Measurements from ENCODE around the gene CFAP77.

CFAP77 gene

GRCh38 chr9:132507670-132508469 lies 97.9 kb downstream of the CFAP77 start (continued):
- TF ChIP-seq, protein P1, sequence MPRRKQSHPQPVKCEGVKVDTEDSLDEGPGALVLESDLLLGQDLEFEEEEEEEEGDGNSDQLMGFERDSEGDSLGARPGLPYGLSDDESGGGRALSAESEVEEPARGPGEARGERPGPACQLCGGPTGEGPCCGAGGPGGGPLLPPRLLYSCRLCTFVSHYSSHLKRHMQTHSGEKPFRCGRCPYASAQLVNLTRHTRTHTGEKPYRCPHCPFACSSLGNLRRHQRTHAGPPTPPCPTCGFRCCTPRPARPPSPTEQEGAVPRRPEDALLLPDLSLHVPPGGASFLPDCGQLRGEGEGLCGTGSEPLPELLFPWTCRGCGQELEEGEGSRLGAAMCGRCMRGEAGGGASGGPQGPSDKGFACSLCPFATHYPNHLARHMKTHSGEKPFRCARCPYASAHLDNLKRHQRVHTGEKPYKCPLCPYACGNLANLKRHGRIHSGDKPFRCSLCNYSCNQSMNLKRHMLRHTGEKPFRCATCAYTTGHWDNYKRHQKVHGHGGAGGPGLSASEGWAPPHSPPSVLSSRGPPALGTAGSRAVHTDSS (tag by site-specific recombination; IDR thresholded peaks at IDR 0.05): no peak
- TF ChIP-seq ZNF571 (tag by site-specific recombination; IDR thresholded peaks at IDR 0.05): no peak
- peak; percentile 88 for TF ChIP-seq ZNF654 (tag by site-specific recombination; IDR thresholded peaks at IDR 0.05; ENCODE audit: low read depth)

GRCh38 chr9:132509928-132510874 lies 100.2 kb downstream of the CFAP77 start:
- ChIA-PET CTCF (interaction anchor here (0.6 to 4.2 kb wide), 4 partner anchors 10 to 289 kb away, joined by 3 to 25 read pairs (median 8); no protein-coding TSS in a partner anchor), POLR2A (no interaction called here)
- no peaks in the 10 kb centered on the region for H3K4me1 ChIP-seq (ENCODE audit: control insufficient read depth, insufficient read depth, low read length)
- no peak overlapping the region for H3K27ac ChIP-seq (ENCODE audit: extremely low read depth, low read depth, low read length)
- no peak overlapping the region for H3K4me3 ChIP-seq (ENCODE audit: low read depth, low read length)
- no peaks in the 10 kb centered on the region for H3K36me3 ChIP-seq (ENCODE audit: control insufficient read depth in 2 of 2, insufficient read depth in 1 of 2, low read length in 2 of 2)
- no peaks in the 10 kb centered on the region for H3K9me3 ChIP-seq (ENCODE audit: control insufficient read depth, insufficient read depth, low read depth, low read length)
- TF ChIP-seq, protein P2, sequence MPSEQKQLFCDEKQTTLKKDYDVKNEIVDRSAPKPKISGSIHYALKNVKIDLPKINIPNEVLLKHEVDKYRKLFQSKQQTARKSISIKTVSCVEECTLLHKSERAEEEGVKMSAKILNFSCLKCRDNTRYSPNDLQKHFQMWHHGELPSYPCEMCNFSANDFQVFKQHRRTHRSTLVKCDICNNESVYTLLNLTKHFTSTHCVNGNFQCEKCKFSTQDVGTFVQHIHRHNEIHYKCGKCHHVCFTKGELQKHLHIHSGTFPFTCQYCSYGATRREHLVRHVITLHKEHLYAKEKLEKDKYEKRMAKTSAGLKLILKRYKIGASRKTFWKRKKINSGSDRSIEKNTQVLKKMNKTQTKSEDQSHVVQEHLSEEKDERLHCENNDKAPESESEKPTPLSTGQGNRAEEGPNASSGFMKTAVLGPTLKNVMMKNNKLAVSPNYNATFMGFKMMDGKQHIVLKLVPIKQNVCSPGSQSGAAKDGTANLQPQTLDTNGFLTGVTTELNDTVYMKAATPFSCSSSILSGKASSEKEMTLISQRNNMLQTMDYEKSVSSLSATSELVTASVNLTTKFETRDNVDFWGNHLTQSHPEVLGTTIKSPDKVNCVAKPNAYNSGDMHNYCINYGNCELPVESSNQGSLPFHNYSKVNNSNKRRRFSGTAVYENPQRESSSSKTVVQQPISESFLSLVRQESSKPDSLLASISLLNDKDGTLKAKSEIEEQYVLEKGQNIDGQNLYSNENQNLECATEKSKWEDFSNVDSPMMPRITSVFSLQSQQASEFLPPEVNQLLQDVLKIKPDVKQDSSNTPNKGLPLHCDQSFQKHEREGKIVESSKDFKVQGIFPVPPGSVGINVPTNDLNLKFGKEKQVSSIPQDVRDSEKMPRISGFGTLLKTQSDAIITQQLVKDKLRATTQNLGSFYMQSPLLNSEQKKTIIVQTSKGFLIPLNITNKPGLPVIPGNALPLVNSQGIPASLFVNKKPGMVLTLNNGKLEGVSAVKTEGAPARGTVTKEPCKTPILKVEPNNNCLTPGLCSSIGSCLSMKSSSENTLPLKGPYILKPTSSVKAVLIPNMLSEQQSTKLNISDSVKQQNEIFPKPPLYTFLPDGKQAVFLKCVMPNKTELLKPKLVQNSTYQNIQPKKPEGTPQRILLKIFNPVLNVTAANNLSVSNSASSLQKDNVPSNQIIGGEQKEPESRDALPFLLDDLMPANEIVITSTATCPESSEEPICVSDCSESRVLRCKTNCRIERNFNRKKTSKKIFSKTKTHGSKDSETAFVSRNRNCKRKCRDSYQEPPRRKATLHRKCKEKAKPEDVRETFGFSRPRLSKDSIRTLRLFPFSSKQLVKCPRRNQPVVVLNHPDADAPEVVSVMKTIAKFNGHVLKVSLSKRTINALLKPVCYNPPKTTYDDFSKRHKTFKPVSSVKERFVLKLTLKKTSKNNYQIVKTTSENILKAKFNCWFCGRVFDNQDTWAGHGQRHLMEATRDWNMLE (tag by site-specific recombination; conservative IDR thresholded peaks at IDR 0.05; ENCODE audit: low read depth): no peak
- peak; percentile 89 for TF ChIP-seq ZNF449 (tag by site-specific recombination; IDR thresholded peaks at IDR 0.05)
- TF ChIP-seq, protein P3, sequence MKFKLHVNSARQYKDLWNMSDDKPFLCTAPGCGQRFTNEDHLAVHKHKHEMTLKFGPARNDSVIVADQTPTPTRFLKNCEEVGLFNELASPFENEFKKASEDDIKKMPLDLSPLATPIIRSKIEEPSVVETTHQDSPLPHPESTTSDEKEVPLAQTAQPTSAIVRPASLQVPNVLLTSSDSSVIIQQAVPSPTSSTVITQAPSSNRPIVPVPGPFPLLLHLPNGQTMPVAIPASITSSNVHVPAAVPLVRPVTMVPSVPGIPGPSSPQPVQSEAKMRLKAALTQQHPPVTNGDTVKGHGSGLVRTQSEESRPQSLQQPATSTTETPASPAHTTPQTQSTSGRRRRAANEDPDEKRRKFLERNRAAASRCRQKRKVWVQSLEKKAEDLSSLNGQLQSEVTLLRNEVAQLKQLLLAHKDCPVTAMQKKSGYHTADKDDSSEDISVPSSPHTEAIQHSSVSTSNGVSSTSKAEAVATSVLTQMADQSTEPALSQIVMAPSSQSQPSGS (tag by site-specific recombination; IDR thresholded peaks at IDR 0.05; ENCODE audit: low read depth): no peak

DNA sequence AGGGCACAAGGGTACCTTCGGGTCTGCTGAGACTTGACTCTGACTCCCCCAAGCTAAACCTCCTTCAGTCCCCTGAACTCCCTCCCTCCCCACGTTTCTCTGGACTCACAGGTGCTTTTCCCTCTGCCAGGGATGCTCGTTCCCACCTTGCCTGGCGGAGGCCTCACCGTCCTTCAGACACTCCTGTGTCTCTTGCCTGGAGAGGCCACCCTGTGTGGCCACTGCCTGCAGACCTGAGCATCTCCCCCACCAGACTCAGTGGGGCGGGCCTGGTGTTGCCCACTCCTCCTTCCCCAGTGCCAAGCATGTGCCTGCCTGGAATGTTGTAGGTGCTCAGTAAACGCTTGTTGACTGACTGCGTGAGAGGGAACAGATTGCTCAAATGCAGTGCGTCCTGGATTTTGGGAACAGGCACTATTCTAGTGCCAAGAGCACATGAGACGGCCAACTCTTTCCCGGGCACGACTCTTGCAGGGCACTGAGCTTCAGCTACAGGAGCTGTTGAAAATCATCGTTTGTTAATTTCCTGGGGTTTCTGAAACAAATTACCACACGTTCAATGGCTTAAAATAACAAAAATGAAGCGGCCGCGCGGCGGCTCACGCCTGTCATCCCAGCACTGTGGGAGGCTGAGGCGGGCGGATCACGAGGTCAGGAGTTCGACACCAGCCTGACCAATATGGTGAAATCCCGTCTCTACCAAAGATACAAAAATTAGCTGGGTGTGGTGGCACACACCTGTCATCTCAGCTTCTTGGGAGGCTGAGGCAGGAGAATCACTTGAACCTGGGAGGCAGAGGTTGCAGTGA lies 101.4 kb downstream of the CFAP77 start:
- H3K36me3 ChIP-seq (ENCODE audit: control insufficient read depth in 2 of 2, insufficient read depth in 1 of 2, low read length in 2 of 2): no peaks in the 10 kb centered on the region
- no peak overlapping the region for H3K27ac ChIP-seq (ENCODE audit: extremely low read depth, low read depth, low read length)
- ChIA-PET POLR2A (no interaction called here), CTCF (interaction anchor here (0.6 to 0.9 kb wide), 5 partner anchors 11 to 1264 kb away, joined by 3 to 5 read pairs (median 3); no protein-coding TSS in a partner anchor)
- H3K4me3 ChIP-seq (ENCODE audit: low read depth, low read length): no peak overlapping the region
- H3K9me3 ChIP-seq (ENCODE audit: control insufficient read depth, insufficient read depth, low read depth, low read length): no peaks in the 10 kb centered on the region
- H3K4me1 ChIP-seq (ENCODE audit: control insufficient read depth, insufficient read depth, low read length): no peaks in the 10 kb centered on the region
- TF ChIP-seq GLIS2 (tag by site-specific recombination; IDR thresholded peaks at IDR 0.05) (no peak), YY1 (tag by site-specific recombination; IDR thresholded peaks at IDR 0.05) (no peak), ZNF324 (tag by site-specific recombination; IDR thresholded peaks at IDR 0.05) (no peak), ZNF626 (tag by site-specific recombination; IDR thresholded peaks at IDR 0.05) (no peak), ZNF664 (tag by site-specific recombination; IDR thresholded peaks at IDR 0.05) (peak; percentile 73), ZNF362 (tag by site-specific recombination; IDR thresholded peaks at IDR 0.05) (no peak), ZSCAN16 (tag by site-specific recombination; IDR thresholded peaks at IDR 0.05) (0 out of 2 replicates have a peak, but pooled peaks have one; percentile 23)
